Neuronal stem cell (in vitro differentiated cells): Measurements from ENCODE around the gene C1orf52.

Source experiments
- DNase-seq: peaks from one replicate; pipeline ENCODE4 v3.0.0-alpha.2; 2013; ENCODE audit warnings: low spot score
- H2AFZ ChIP-seq: one replicate; pipeline ENCODE4 v1.6.1; 2013; ENCODE audit warnings: mild to moderate bottlenecking, low read length, inconsistent platforms
- H2AK5ac ChIP-seq: 2 replicates; pipeline ENCODE4 v1.6.1; 2013; ENCODE audit warnings: low read depth, mild to moderate bottlenecking, inconsistent platforms, low read length, moderate library complexity, mixed read lengths
- H2BK120ac ChIP-seq: 2 replicates; pipeline ENCODE4 v1.6.1; 2013; ENCODE audit warnings: low read depth, mild to moderate bottlenecking, inconsistent platforms, low read length, moderate library complexity, mixed read lengths
- H2BK12ac ChIP-seq: one replicate; pipeline ENCODE4 v1.6.1; 2013; ENCODE audit warnings: low read length, inconsistent platforms
- H2BK15ac ChIP-seq: 2 replicates; pipeline ENCODE4 v1.6.1; 2013; ENCODE audit warnings: mild to moderate bottlenecking, low read length, inconsistent platforms, mixed read lengths
- H2BK5ac ChIP-seq: one replicate; pipeline ENCODE4 v1.6.1; 2013; ENCODE audit warnings: inconsistent platforms, mild to moderate bottlenecking, low read length, moderate library complexity
- H3K14ac ChIP-seq: one replicate; pipeline ENCODE4 v1.6.1; 2013; ENCODE audit warnings: low read length, inconsistent platforms
- H3K18ac ChIP-seq: 2 replicates; pipeline ENCODE4 v1.6.1; 2013; ENCODE audit warnings: low read length, inconsistent platforms
- H3K23ac ChIP-seq: 2 replicates; pipeline ENCODE4 v1.6.1; 2013; ENCODE audit warnings: low read depth, mild to moderate bottlenecking, mixed read lengths, low read length, inconsistent platforms; ENCODE audit not compliant: poor library complexity
- H3K27ac ChIP-seq: replicated peaks from 3 replicates; pipeline ENCODE4 v1.5.1; 2013; ENCODE audit warnings: low read length, inconsistent platforms
- H3K27me3 ChIP-seq, 3 experiments: 2 replicates each; pipeline ENCODE4 v1.6.1; 2013; ENCODE audit warnings: low read length in 3 of 3, mild to moderate bottlenecking in 2 of 3, inconsistent platforms in 1 of 3, low read depth in 1 of 3, mixed read lengths in 1 of 3, moderate library complexity in 1 of 3; ENCODE audit not compliant: control insufficient read depth in 3 of 3, insufficient read depth in 3 of 3
- H3K36me3 ChIP-seq, 2 donors: replicated peaks in 1 of 2; 2 replicates each; pipeline ENCODE4 v1.6.1; 2013; ENCODE audit warnings: low read length in 2 of 2; ENCODE audit not compliant: control insufficient read depth in 2 of 2, insufficient read depth in 2 of 2
- H3K4ac ChIP-seq: 2 replicates; pipeline ENCODE4 v1.6.1; 2013; ENCODE audit warnings: inconsistent platforms, mild to moderate bottlenecking, low read length, moderate library complexity
- H3K4me1 ChIP-seq, 2 donors: 1 replicate in 1 of 2; 2 replicates in 1 of 2; pipeline ENCODE4 v1.6.1; 2013; ENCODE audit warnings: low read length in 2 of 2, low read depth in 1 of 2; ENCODE audit not compliant: control insufficient read depth in 2 of 2, insufficient read depth in 1 of 2
- H3K4me2 ChIP-seq: one replicate; pipeline ENCODE4 v1.6.1; 2013; ENCODE audit warnings: mild to moderate bottlenecking, low read length, inconsistent platforms; ENCODE audit not compliant: insufficient read depth, poor library complexity, severe bottlenecking
- H3K4me3 ChIP-seq, 2 donors: 2 replicates each; pipeline ENCODE4 v1.5.1; 2013; ENCODE audit warnings: low read length in 2 of 2, mild to moderate bottlenecking in 2 of 2, inconsistent platforms in 1 of 2, moderate library complexity in 1 of 2
- H3K79me1 ChIP-seq: one replicate; pipeline ENCODE4 v1.6.1; 2013; ENCODE audit warnings: low read depth, mild to moderate bottlenecking, inconsistent platforms, low read length, moderate library complexity
- H3K9ac ChIP-seq: one replicate; pipeline ENCODE4 v1.6.1; 2013; ENCODE audit warnings: mild to moderate bottlenecking, low read depth, low read length, inconsistent platforms; ENCODE audit not compliant: poor library complexity
- H3K9me3 ChIP-seq, 2 donors: replicated peaks in 1 of 2; 2 replicates each; pipeline versions ENCODE3 to v1.6.1; 2013; ENCODE audit warnings: low read length in 2 of 2, mild to moderate bottlenecking in 2 of 2, inconsistent platforms in 1 of 2, low read depth in 1 of 2, mixed read lengths in 1 of 2, moderate library complexity in 1 of 2; ENCODE audit not compliant: control insufficient read depth in 2 of 2, insufficient read depth in 1 of 2
- H4K8ac ChIP-seq: one replicate; pipeline ENCODE4 v1.6.1; 2013; ENCODE audit warnings: low read depth, mild to moderate bottlenecking, inconsistent platforms, low read length, moderate library complexity
- H4K91ac ChIP-seq: one replicate; pipeline ENCODE4 v1.6.1; 2013; ENCODE audit warnings: low read length, low read depth, mild to moderate bottlenecking, inconsistent platforms; ENCODE audit not compliant: poor library complexity
- WGBS, 2 donors: extraction: QIAGEN DNeasy Blood & Tissue Kit; methylation state at CpG; one replicate each; pipeline ENCODE4 v1.1.7; 2013; ENCODE audit warnings: missing lambda C conversion rate in 2 of 2, mixed read lengths in 1 of 2; ENCODE audit not compliant: insufficient read length in 2 of 2, insufficient replicate concordance in 1 of 2; ENCODE audit errors: extremely low coverage in 2 of 2; 5-methylcytosine and 5-hydroxymethylcytosine counted together

C1orf52 gene

GRCh38 chr1:85220756-85221201 is 38.7 kb downstream of the C1orf52 start:
- no CpG with 5 or more reads among the region's 7 CpGs for WGBS, 2 donors
- DNase-seq = no peak

GRCh38 chr1:85219853-85220610 is 39.4 kb downstream of the C1orf52 start:
- H3K4me3 ChIP-seq = no peak overlapping the region
- no peak overlapping the region for H2BK12ac ChIP-seq
- no peak overlapping the region for H3K23ac ChIP-seq
- peaks cover 0 to 53% (median 0%) of the 10 kb centered on the region in 3 experiments for H3K27me3 ChIP-seq
- no peak for DNase-seq
- H3K4ac ChIP-seq = no peak overlapping the region
- H3K9me3 ChIP-seq = no peaks in the 10 kb centered on the region
- H4K91ac ChIP-seq = no peak overlapping the region
- no peaks in the 10 kb centered on the region for H3K79me1 ChIP-seq
- H2BK5ac ChIP-seq = no peak overlapping the region
- H3K18ac ChIP-seq = no peak overlapping the region
- no peak overlapping the region for H2AK5ac ChIP-seq
- no peaks in the 10 kb centered on the region for H3K36me3 ChIP-seq
- peaks cover 0 to 2% of the 10 kb centered on the region in 2 donors for H3K4me1 ChIP-seq
- no peak overlapping the region for H4K8ac ChIP-seq
- no CpG with 5 or more reads among the region's 2 CpGs for WGBS, 2 donors
- H3K9ac ChIP-seq = no peak overlapping the region
- no peak overlapping the region for H3K4me2 ChIP-seq
- no peak overlapping the region for H2BK15ac ChIP-seq
- H3K27ac ChIP-seq = no peak overlapping the region
- H2AFZ ChIP-seq = no peak overlapping the region
- no peak overlapping the region for H3K14ac ChIP-seq
- no peak overlapping the region for H2BK120ac ChIP-seq

More at GRCh38 chr1:85220756-85221201, 38.7 kb downstream of the C1orf52 start:
- Histone ChIP-seq H2AK5ac (no peak overlapping the region), H3K23ac (no peak overlapping the region), H4K91ac (no peak overlapping the region), H3K4me1 (peaks cover 4 to 6% of the 10 kb centered on the region in 2 donors), H3K14ac (no peak overlapping the region), H3K36me3 (no peaks in the 10 kb centered on the region), H2AFZ (no peak overlapping the region), H3K27me3 (peaks cover 0 to 51% (median 0%) of the 10 kb centered on the region in 3 experiments), H3K9ac (no peak overlapping the region), H3K4ac (no peak overlapping the region), H3K79me1 (no peaks in the 10 kb centered on the region), H2BK15ac (no peak overlapping the region), H3K4me2 (no peak overlapping the region), H2BK5ac (no peak overlapping the region), H3K18ac (no peak overlapping the region), H2BK12ac (no peak overlapping the region), H3K9me3 (no peaks in the 10 kb centered on the region), H2BK120ac (no peak overlapping the region), H4K8ac (no peak overlapping the region), H3K27ac (no peak overlapping the region), H3K4me3 (no peak overlapping the region)

GRCh38 chr1:85216697-85217096 is 42.8 kb downstream of the C1orf52 start:
- H3K27ac ChIP-seq = no peak overlapping the region
- no peaks in the 10 kb centered on the region for H3K9me3 ChIP-seq
- no peaks in the 10 kb centered on the region for H3K79me1 ChIP-seq
- no peak overlapping the region for H2BK12ac ChIP-seq
- H3K4ac ChIP-seq = no peak overlapping the region
- no peak overlapping the region for H3K4me2 ChIP-seq
- H2BK5ac ChIP-seq = no peak overlapping the region
- no peak overlapping the region for H4K91ac ChIP-seq
- H2AK5ac ChIP-seq = no peak overlapping the region
- H3K14ac ChIP-seq = no peak overlapping the region
- no peak overlapping the region for H3K4me3 ChIP-seq
- H2BK15ac ChIP-seq = no peak overlapping the region
- no peak overlapping the region for H3K9ac ChIP-seq
- no peak overlapping the region for H3K18ac ChIP-seq
- H3K4me1 ChIP-seq = peaks cover 0 to 2% of the 10 kb centered on the region in 2 donors
- no peaks in the 10 kb centered on the region for H3K36me3 ChIP-seq
- H2AFZ ChIP-seq = no peak overlapping the region
- peaks cover 0 to 30% (median 0%) of the 10 kb centered on the region in 3 experiments for H3K27me3 ChIP-seq
- H2BK120ac ChIP-seq = no peak overlapping the region
- no peak overlapping the region for H3K23ac ChIP-seq
- no peak for DNase-seq
- H4K8ac ChIP-seq = no peak overlapping the region

- WGBS, 2 donors = no CpG with 5 or more reads among the region's 5 CpGs
- H3K9ac ChIP-seq = no peak overlapping the region
Measured at GRCh38 chr1:85214654-85215053, 44.8 kb downstream of the C1orf52 start.

More at GRCh38 chr1:85214654-85215053, 44.8 kb downstream of the C1orf52 start:
- no peak overlapping the region for H3K4me3 ChIP-seq
- H3K36me3 ChIP-seq = no peaks in the 10 kb centered on the region
- H3K18ac ChIP-seq = no peak overlapping the region
- no peaks in the 10 kb centered on the region for H3K79me1 ChIP-seq
- no peak overlapping the region for H3K14ac ChIP-seq
- no peak overlapping the region for H2AFZ ChIP-seq
- no peak overlapping the region for H4K91ac ChIP-seq
- H3K4ac ChIP-seq = no peak overlapping the region
- no peak overlapping the region for H3K27ac ChIP-seq
- peaks cover 0 to 13% (median 0%) of the 10 kb centered on the region in 3 experiments for H3K27me3 ChIP-seq
- no peak overlapping the region for H4K8ac ChIP-seq
- H2BK12ac ChIP-seq = no peak overlapping the region
- no peak overlapping the region for H2BK120ac ChIP-seq
- no peak overlapping the region for H2BK15ac ChIP-seq
- DNase-seq = no peak
- H2AK5ac ChIP-seq = no peak overlapping the region
- H3K9me3 ChIP-seq = no peaks in the 10 kb centered on the region
- no peak overlapping the region for H3K4me2 ChIP-seq
- H2BK5ac ChIP-seq = no peak overlapping the region
- H3K23ac ChIP-seq = no peak overlapping the region
- H3K4me1 ChIP-seq = no peaks in the 10 kb centered on the region
